ENCODE measurements around the gene PLEKHM3.

PLEKHM3 gene

GRCh38 chr2:207978177-207978948, 47.0 kb downstream of the PLEKHM3 start:
- no peak for DNase-seq (ENCODE audit: low read depth)
- TF ChIP-seq CTCF (IDR thresholded peaks at IDR 0.05; ENCODE audit: low read depth, low read length, missing control alignments), result no peak
- H3K4me3 ChIP-seq (ENCODE audit: low read depth, low read length), result no peak overlapping the region

- H3K4me3 ChIP-seq (ENCODE audit: low read depth, low read length), result no peak overlapping the region
- DNase-seq (ENCODE audit: low read depth), result no peak
- TF ChIP-seq CTCF (IDR thresholded peaks at IDR 0.05; ENCODE audit: low read depth, low read length, missing control alignments), result no peak
Measured at GRCh38 chr2:207975921-207976320, 49.4 kb downstream of the PLEKHM3 start.

GRCh38 chr2:207974216-207974605, 51.1 kb downstream of the PLEKHM3 start:
- DNase-seq (ENCODE audit: low read depth), result no peak
- no peak for TF ChIP-seq CTCF (IDR thresholded peaks at IDR 0.05; ENCODE audit: low read depth, low read length, missing control alignments)
- no peak overlapping the region for H3K4me3 ChIP-seq (ENCODE audit: low read depth, low read length)

- no peak overlapping the region for H3K4me3 ChIP-seq (ENCODE audit: low read depth, low read length)
- DNase-seq (ENCODE audit: low read depth), result no peak
- no peak for TF ChIP-seq CTCF (IDR thresholded peaks at IDR 0.05; ENCODE audit: low read depth, low read length, missing control alignments)
Measured at GRCh38 chr2:207970826-207971180, 54.5 kb downstream of the PLEKHM3 start.

- no peak for DNase-seq (ENCODE audit: low read depth)
- no peak overlapping the region for H3K4me3 ChIP-seq (ENCODE audit: low read depth, low read length)
Measured at GRCh38 chr2:207970147-207970825, 55.0 kb downstream of the PLEKHM3 start.

GRCh38 chr2:207969249-207969648, 56.1 kb downstream of the PLEKHM3 start:
- TF ChIP-seq CTCF (IDR thresholded peaks at IDR 0.05; ENCODE audit: low read depth, low read length, missing control alignments), result no peak
- H3K4me3 ChIP-seq (ENCODE audit: low read depth, low read length), result no peak overlapping the region
- no peak for DNase-seq (ENCODE audit: low read depth)

More at GRCh38 chr2:207970147-207970825, 55.0 kb downstream of the PLEKHM3 start:
- TF ChIP-seq CTCF (IDR thresholded peaks at IDR 0.05; ENCODE audit: low read depth, low read length, missing control alignments), result no peak
